HEK293 (cell line): ENCODE measurements around the gene GIGYF1.

Experiments
- AEBP2 ChIP-seq: fragments of 450-650 bp; formaldehyde crosslinking; IDR thresholded peaks from 2 replicates; pipeline ENCODE4 v1.5.1; 2016; ENCODE audit warnings: missing biosample characterization, missing genetic modification characterization, borderline replicate concordance
- BCL11A ChIP-seq: fragments of 450-650 bp; formaldehyde crosslinking; IDR thresholded peaks from 2 replicates; pipeline ENCODE4 v1.5.1; 2016; ENCODE audit warnings: low read depth, missing biosample characterization, missing genetic modification characterization
- ELK4 ChIP-seq: IDR thresholded peaks from 2 replicates; pipeline ENCODE4 v1.6.1; 2011; ENCODE audit warnings: mild to moderate bottlenecking, low read depth, low read length, borderline replicate concordance
- GLI2 ChIP-seq: fragments of 450-650 bp; formaldehyde crosslinking; IDR thresholded peaks from 2 replicates; pipeline ENCODE4; 2017; ENCODE audit warnings: missing biosample characterization, missing genetic modification characterization, low read depth, borderline replicate concordance
- INSM2 ChIP-seq: fragments of 450-650 bp; formaldehyde crosslinking; IDR thresholded peaks from 2 replicates; pipeline ENCODE4 v1.5.1; 2016; ENCODE audit warnings: missing biosample characterization, missing genetic modification characterization
- MZF1 ChIP-seq: fragments of 450-650 bp; formaldehyde crosslinking; IDR thresholded peaks from 2 replicates; pipeline ENCODE4 v1.5.1; 2017; ENCODE audit warnings: missing biosample characterization, missing genetic modification characterization, borderline replicate concordance
- PBX3 ChIP-seq: sonication (generic); formaldehyde crosslinking; IDR thresholded peaks from 2 replicates; pipeline ENCODE4 v1.8.1; 2022; ENCODE audit warnings: mild to moderate bottlenecking, moderate library complexity, missing genetic modification reagents
- PRDM1 ChIP-seq: fragments of 450-650 bp; formaldehyde crosslinking; IDR thresholded peaks from 2 replicates; pipeline ENCODE4; 2016; ENCODE audit warnings: missing biosample characterization, missing genetic modification characterization
- PRDM10 ChIP-seq: fragments of 450-650 bp; formaldehyde crosslinking; IDR thresholded peaks from 2 replicates; pipeline ENCODE4 v1.5.1; 2016; ENCODE audit warnings: missing biosample characterization, missing genetic modification characterization
- RBAK ChIP-seq: fragments of 450-650 bp; formaldehyde crosslinking; IDR thresholded peaks from 2 replicates; pipeline ENCODE4 v1.5.1; 2016; ENCODE audit warnings: missing biosample characterization, missing genetic modification characterization
- SP7 ChIP-seq: fragments of 450-650 bp; formaldehyde crosslinking; IDR thresholded peaks from 2 replicates; pipeline ENCODE4 v1.5.1; 2016; ENCODE audit warnings: missing biosample characterization, missing genetic modification characterization
- YY2 ChIP-seq: fragments of 450-650 bp; formaldehyde crosslinking; IDR thresholded peaks from 2 replicates; pipeline ENCODE4 v1.5.1; 2016; ENCODE audit warnings: missing biosample characterization, missing genetic modification characterization
- ZBTB48 ChIP-seq: fragments of 450-650 bp; formaldehyde crosslinking; IDR thresholded peaks from 2 replicates; pipeline ENCODE4 v1.5.1; 2016; ENCODE audit warnings: missing biosample characterization, missing genetic modification characterization
- ZFP41 ChIP-seq: fragments of 450-650 bp; formaldehyde crosslinking; IDR thresholded peaks from 2 replicates; pipeline ENCODE4 v1.5.1; 2016; ENCODE audit warnings: missing biosample characterization, missing genetic modification characterization, borderline replicate concordance
- ZNF155 ChIP-seq: fragments of 450-650 bp; formaldehyde crosslinking; IDR thresholded peaks from 2 replicates; pipeline ENCODE4 v1.5.1; 2016; ENCODE audit warnings: missing biosample characterization, missing genetic modification characterization
- ZNF280C ChIP-seq: fragments of 450-650 bp; formaldehyde crosslinking; IDR thresholded peaks from 2 replicates; pipeline ENCODE4 v1.5.1; 2016; ENCODE audit warnings: missing biosample characterization, missing genetic modification characterization
- ZNF302 ChIP-seq: fragments of 450-650 bp; formaldehyde crosslinking; IDR thresholded peaks from 2 replicates; pipeline ENCODE4 v1.5.1; 2016; ENCODE audit warnings: missing biosample characterization, missing genetic modification characterization, low read depth
- ZNF350 ChIP-seq: fragments of 450-650 bp; formaldehyde crosslinking; IDR thresholded peaks from 2 replicates; pipeline ENCODE4 v1.5.0; 2017; ENCODE audit warnings: missing biosample characterization, mild to moderate bottlenecking, missing genetic modification characterization
- ZNF423 ChIP-seq: fragments of 450-650 bp; formaldehyde crosslinking; IDR thresholded peaks from 2 replicates; pipeline ENCODE4 v1.5.1; 2016; ENCODE audit warnings: missing biosample characterization, missing genetic modification characterization
- ZNF433 ChIP-seq: fragments of 450-650 bp; formaldehyde crosslinking; IDR thresholded peaks from 2 replicates; pipeline ENCODE4 v1.5.1; 2016; ENCODE audit warnings: missing biosample characterization, missing genetic modification characterization, low read depth
- ZNF473 ChIP-seq: fragments of 450-650 bp; formaldehyde crosslinking; IDR thresholded peaks from 2 replicates; pipeline ENCODE4 v1.5.1; 2017; ENCODE audit warnings: missing biosample characterization, missing genetic modification characterization
- ZNF48 ChIP-seq: fragments of 450-650 bp; formaldehyde crosslinking; IDR thresholded peaks from 2 replicates; pipeline ENCODE4 v1.5.1; 2016; ENCODE audit warnings: missing biosample characterization, missing genetic modification characterization
- ZNF488 ChIP-seq: fragments of 450-650 bp; formaldehyde crosslinking; IDR thresholded peaks from 2 replicates; pipeline ENCODE4 v1.5.1; 2016; ENCODE audit warnings: missing biosample characterization, missing genetic modification characterization
- ZNF514 ChIP-seq: fragments of 450-650 bp; formaldehyde crosslinking; IDR thresholded peaks from 2 replicates; pipeline ENCODE4 v1.5.1; 2016; ENCODE audit warnings: missing biosample characterization, missing genetic modification characterization
- ZNF621 ChIP-seq: fragments of 450-650 bp; formaldehyde crosslinking; IDR thresholded peaks from 2 replicates; pipeline ENCODE4 v1.5.1; 2017; ENCODE audit warnings: missing biosample characterization, missing genetic modification characterization
- ZNF626 ChIP-seq: fragments of 450-650 bp; sonication (Bioruptor Pico); formaldehyde crosslinking; IDR thresholded peaks from 2 replicates; pipeline ENCODE4 v1.5.1; 2018; ENCODE audit warnings: missing biosample characterization, missing genetic modification characterization, inconsistent platforms
- ZNF830 ChIP-seq: fragments of 450-650 bp; IDR thresholded peaks from 2 replicates; pipeline ENCODE4 v1.5.0; 2018; ENCODE audit warnings: missing biosample characterization, missing genetic modification characterization, low read depth, mild to moderate bottlenecking, moderate library complexity
- ZSCAN23 ChIP-seq: fragments of 450-650 bp; formaldehyde crosslinking; IDR thresholded peaks from 2 replicates; pipeline ENCODE4 v1.5.1; 2016; ENCODE audit warnings: missing biosample characterization, missing genetic modification characterization

Gene GIGYF1

GRCh38 chr7:100705320-100705752 is 11.3 kb upstream of the GIGYF1 start (continued):
- TF ChIP-seq INSM2 (tag by site-specific recombination) = 0 out of 2 replicates have a peak, but pooled peaks have one; percentile 32
- no peak for TF ChIP-seq ZNF350 (tag by site-specific recombination)
- TF ChIP-seq ZNF514 (tag by site-specific recombination) = no peak
- no peak for TF ChIP-seq GLI2 (tag by site-specific recombination)
- no peak for TF ChIP-seq PBX3 (CRISPR knock-in tag)
- TF ChIP-seq MZF1 (tag by site-specific recombination) = no peak
- TF ChIP-seq ZNF433 (tag by site-specific recombination) = no peak
- TF ChIP-seq BCL11A (tag by site-specific recombination) = peak; percentile 79; the same call in 1 of the 2 replicates
- TF ChIP-seq ZBTB48 (tag by site-specific recombination) = peak; percentile 99
- TF ChIP-seq AEBP2 (tag by site-specific recombination) = no peak
- TF ChIP-seq ZFP41 (tag by site-specific recombination) = no peak
- TF ChIP-seq ZNF48 (tag by site-specific recombination) = no peak
- no peak for TF ChIP-seq ZNF473 (tag by site-specific recombination)
- peak; percentile 63; the same call in 1 of the 2 replicates for TF ChIP-seq ZNF423
- no peak for TF ChIP-seq ZNF488 (tag by site-specific recombination)
- no peak for TF ChIP-seq ZNF302 (tag by site-specific recombination)
- TF ChIP-seq PRDM1 (tag by site-specific recombination) = no peak
- TF ChIP-seq ZSCAN23 (tag by site-specific recombination) = no peak
- TF ChIP-seq SP7 = peak; percentile 82
- no peak for TF ChIP-seq ZNF621 (tag by site-specific recombination)
- TF ChIP-seq PRDM10 (tag by site-specific recombination) = peak; percentile 97
- no peak for TF ChIP-seq ZNF830 (tag by site-specific recombination)
- TF ChIP-seq ZNF626 (tag by site-specific recombination) = no peak
- no peak for TF ChIP-seq ELK4
- TF ChIP-seq YY2 (tag by site-specific recombination) = no peak
- TF ChIP-seq ZNF280C (tag by site-specific recombination) = no peak
- no peak for TF ChIP-seq ZNF155
- TF ChIP-seq RBAK (tag by site-specific recombination) = no peak
